ENCODE results near the gene POLDIP2.
"Not testable (repeated sequence)": the region's sequence is repeated elsewhere in the genome, so short reads cannot be mapped to it uniquely, and the experiment has no call there.

Gene POLDIP2

GRCh38 chr17:28363776-28364650 is 6.7 kb upstream of the POLDIP2 start:
- DNase-seq = no peak

GRCh38 chr17:28363186-28363585 is 5.9 kb upstream of the POLDIP2 start:
- DNase-seq = no peak

- DNase-seq = no peak
Measured at GRCh38 chr17:28357901-28358197, 522 bp upstream of the POLDIP2 start.

- no peak for DNase-seq
Measured at GRCh38 chr17:28350271-28350670, 7.1 kb downstream of the POLDIP2 start.

- DNase-seq = no peak
Measured at GRCh38 chr17:28348979-28349378, 8.3 kb downstream of the POLDIP2 start.

- DNase-seq = peak; percentile 82 to 90
Measured at GRCh38 chr17:28347261-28347891, 10.0 kb downstream of the POLDIP2 start.

GRCh38 chr17:28346746-28347246 is 10.5 kb downstream of the POLDIP2 start:
- peak in 1 of 2 experiments; percentile 63 for DNase-seq

GRCh38 chr17:28346199-28346580 is 11.1 kb downstream of the POLDIP2 start:
- no peak for DNase-seq

- peak in 1 of 2 experiments; percentile 18 for DNase-seq
Measured at GRCh38 chr17:28345419-28346198, 11.7 kb downstream of the POLDIP2 start.

- no peak for DNase-seq
Measured at GRCh38 chr17:28344435-28344901, 12.9 kb downstream of the POLDIP2 start.

GRCh38 chr17:28344011-28344410 is 13.3 kb downstream of the POLDIP2 start:
- no peak for DNase-seq

GRCh38 chr17:28343491-28343932 is 13.8 kb downstream of the POLDIP2 start:
- DNase-seq = no peak

- no peak for DNase-seq
Measured at GRCh38 chr17:28342313-28342712, 15.0 kb downstream of the POLDIP2 start.

GRCh38 chr17:28341516-28341915 is 15.8 kb downstream of the POLDIP2 start:
- DNase-seq = no peak

GRCh38 chr17:28340374-28340773 is 17.0 kb downstream of the POLDIP2 start:
- DNase-seq = no peak

- no peak for DNase-seq
Measured at GRCh38 chr17:28339431-28339830, 17.9 kb downstream of the POLDIP2 start.

GRCh38 chr17:28338769-28339212 is 18.5 kb downstream of the POLDIP2 start:
- DNase-seq = not testable (repeated sequence)

- peak in 1 of 2 experiments; percentile 74 for DNase-seq
Measured at GRCh38 chr17:28338056-28338768, 19.1 kb downstream of the POLDIP2 start.

- peak; percentile 77 to 88 for DNase-seq
Measured at GRCh38 chr17:28335959-28336871, 21.1 kb downstream of the POLDIP2 start.

- peak; percentile 100 for DNase-seq
Measured at GRCh38 chr17:28335201-28335958, 21.9 kb downstream of the POLDIP2 start, which contains the start of the genes IFT20 and TNFAIP1. IFT20 (minus strand) TSS chr17:28335472; CDS start chr17:28331985, 3,487 bp downstream. TNFAIP1 (plus strand) TSS chr17:28335761; CDS start chr17:28339522, 3,761 bp downstream.
